GM18909 (cell line): ENCODE measurements around the gene OPRL1.

Source experiments
- ATAC-seq: cut with Tn5 transposase; IDR thresholded peaks from one replicate; pipeline ENCODE4 v1.9.1; 2021; ENCODE audit warnings: mild to moderate bottlenecking; ENCODE audit not compliant: unreplicated experiment, poor library complexity

The OPRL1 gene

DNA sequence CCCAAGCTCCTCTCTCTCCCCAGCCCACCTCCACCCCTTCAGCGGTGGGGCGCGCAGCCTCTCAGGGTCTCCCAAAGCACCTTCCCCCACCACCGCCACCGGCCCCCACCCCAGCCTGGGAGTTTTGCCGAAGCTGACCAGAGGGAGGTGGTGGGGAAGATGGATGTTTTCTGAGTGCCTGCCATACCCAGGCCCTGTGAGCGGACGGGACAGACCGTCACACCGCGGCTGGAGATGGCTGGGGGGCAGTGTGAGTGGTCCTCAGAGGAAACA lies 38.2 kb upstream of the OPRL1 start:
- no peak for ATAC-seq

DNA sequence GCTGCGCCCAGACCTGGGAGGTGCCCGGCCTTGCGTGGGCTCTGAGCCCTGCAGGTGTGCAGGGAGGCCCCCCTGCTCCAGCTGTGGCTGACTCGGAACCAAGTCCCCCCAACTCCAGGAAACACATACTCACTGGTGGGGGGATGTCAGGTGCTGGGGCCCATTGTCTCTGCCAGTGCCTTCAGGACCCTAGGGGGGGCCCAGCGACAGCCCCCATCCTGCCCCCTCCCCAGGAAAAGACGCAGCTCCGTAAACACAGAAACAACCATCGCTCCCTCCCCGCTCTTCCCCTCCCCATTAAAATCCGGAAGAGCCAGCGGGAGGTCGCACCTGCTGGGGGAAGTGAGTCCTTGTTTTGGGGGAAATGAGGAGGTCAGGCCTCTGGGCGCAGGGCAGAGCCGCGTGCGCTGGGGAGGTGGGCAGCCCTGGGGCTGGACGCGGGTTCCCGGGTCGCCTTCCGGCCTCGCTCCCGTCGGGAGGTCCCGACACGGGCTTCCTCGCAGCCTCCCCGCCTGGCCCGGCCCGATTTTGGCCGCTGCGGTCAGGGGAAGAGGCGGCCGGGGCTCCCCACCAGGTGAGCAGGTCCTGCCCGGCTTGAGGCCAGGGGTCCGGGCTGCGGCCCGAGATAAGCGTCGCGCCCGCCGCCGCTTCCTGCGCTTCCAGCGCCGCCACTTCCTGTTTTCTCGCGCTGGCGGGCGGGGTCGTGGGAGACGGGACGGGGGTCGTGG lies 37.7 kb upstream of the OPRL1 start:
- ATAC-seq: no peak

DNA sequence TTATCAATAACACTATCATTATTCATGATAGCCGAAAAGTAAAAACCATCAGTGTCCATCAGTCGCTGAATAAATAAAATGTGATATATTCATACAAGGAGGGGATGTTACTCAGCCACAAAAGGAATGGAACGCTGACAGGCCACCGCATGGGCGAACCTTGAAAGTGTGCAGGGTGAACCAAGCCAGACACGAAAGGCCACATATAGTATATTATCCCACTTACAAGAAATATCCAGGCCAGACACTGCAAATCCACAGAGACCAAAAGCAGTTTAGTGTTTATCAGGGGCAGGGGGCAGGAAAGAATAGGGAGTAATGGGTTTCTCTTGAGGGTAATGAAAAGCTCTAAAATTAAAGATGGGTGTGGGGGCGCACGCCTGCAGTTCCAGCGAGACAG lies 36.1 kb upstream of the OPRL1 start:
- no peak for ATAC-seq

DNA sequence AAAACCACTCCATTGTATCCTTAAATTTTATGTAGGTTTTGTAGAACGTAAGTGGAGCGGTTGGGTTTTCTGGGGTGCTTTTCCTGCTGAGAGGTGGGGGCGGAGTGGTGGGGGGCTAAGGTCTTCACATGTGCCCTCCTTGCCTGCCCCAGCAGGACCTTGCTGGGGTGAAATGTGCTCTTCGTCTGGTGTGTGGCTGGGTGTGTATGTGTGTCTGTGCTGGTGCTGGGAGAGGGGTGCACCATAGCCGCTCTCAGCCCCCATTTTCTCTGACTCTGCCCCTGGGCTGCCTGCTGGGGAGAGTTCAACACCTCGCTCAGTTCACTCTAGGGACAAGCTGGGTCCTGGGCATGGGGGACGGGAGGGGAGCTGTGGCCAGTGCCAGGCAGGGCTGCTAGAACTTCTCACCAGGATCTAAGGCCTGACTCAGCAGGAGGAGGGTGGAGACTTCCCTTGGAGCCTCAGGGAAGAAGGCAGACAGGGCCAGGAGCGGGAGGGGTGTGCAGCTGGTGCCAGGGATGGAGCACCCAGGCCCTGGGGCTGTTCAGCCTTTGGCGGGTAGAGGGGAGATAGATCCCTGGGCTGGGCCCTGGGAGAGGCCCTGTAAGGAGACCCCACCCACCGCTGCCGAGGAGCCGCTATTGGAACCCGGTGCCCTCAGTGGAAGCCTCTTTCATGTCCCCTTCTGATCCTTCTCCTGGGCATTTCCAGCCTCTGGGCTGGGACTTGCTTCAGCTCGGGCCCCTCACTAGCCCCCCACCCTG lies 35.2 kb upstream of the OPRL1 start:
- no peak for ATAC-seq

DNA sequence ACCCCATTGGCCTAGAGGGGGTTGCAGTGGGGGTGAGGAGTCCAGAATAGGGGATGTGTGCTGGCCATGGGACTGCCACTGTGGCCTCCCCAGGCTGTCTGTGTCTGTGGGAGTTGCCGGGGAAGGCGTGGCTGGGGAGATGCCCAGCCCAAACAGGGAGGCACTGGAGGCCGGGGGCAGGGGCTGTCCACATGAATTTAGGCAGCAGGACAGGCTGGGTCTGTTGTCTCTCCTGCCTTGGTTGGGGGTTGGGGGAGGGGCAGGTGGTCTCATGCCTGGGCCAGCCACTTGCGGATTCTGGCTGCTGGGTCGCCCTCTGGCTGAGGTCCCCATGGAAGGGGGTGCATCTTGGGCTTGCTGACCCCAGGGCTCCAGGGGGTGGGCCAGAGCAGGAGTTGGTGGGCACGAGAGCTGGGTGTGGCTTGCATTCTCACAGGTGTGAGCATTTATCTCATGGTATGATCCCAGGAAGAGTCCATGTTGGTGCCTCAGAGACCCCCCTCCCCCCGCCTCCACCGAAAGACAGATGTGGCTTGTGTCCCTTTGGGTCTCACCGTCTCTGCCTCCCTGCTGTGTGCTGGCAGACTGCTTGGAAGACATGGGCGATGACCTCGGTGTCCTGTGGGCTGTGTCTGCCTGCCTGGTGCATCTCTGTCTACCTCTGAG lies 34.4 kb upstream of the OPRL1 start:
- no peak for ATAC-seq

DNA sequence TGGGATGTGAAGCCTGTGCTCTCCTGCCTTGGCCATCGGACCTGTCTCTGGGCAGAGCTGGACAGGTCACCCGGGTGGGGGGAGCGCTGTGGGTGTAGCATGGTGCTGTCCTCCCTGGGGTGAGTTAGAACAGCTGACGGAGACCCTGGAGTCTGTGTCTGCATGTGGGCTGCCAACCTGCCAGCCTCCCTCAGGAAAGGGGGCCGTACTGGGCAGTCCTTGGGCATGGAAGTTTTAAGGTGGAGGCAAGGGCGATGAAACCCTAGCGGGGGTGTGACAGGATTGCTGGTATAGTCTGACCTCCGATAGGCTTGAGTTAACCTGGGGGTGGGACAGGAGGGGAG lies 32.9 kb upstream of the OPRL1 start:
- ATAC-seq: no peak

DNA sequence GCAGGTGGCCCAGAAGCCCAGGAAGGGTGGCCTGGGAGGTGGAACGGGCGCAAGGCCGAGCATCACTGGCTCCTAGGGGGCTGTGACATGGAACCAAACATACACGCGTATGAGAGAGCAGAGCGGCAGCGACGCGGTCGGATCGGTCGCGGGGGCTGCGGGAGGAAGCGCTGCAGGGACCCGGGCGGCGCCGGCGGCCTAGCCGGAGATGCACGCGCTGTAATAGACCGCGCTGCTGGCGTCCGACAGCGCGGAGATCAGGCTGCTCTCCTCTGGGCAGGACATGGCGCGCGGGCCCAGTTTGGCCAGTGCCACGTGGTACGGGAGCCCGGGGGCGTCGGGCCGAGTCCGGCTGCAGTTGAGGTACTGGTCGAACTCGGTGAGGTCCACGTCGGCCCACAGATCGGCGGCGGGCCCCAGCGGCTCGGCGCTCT lies 31.9 kb upstream of the OPRL1 start:
- no peak for ATAC-seq

DNA sequence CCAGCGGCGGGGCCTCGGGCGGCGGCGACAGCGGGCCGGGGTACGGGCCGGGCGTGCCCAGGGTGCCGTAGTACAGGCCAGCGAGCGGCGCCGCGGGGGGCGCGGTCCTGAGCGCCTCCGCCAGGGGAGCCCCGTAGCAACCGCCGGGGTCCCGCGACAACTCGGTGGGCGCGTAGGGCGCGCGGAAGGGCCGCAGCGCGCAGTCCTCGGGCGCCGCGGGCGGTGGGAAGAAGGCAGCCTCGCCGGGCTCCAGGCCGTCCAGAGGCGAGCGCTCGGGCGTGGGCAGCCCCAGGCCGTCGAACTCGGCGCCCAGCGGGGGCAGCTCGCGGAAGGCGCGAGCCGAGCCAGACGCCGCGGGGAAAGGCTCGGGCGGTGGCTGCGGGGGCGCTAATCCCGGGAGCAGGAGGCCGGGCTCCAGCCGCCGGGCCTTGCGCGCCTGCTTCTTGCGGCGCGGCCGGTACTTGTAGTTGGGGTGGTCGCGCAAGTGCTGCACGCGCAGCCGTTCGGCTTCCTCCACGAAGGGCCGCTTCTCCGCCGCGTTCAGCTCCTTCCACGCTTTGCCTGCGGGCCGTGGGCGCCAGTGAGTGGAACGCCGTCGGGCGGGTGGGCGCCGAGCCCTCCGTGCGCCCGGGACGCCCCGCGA lies 31.4 kb upstream of the OPRL1 start:
- no peak for ATAC-seq

DNA sequence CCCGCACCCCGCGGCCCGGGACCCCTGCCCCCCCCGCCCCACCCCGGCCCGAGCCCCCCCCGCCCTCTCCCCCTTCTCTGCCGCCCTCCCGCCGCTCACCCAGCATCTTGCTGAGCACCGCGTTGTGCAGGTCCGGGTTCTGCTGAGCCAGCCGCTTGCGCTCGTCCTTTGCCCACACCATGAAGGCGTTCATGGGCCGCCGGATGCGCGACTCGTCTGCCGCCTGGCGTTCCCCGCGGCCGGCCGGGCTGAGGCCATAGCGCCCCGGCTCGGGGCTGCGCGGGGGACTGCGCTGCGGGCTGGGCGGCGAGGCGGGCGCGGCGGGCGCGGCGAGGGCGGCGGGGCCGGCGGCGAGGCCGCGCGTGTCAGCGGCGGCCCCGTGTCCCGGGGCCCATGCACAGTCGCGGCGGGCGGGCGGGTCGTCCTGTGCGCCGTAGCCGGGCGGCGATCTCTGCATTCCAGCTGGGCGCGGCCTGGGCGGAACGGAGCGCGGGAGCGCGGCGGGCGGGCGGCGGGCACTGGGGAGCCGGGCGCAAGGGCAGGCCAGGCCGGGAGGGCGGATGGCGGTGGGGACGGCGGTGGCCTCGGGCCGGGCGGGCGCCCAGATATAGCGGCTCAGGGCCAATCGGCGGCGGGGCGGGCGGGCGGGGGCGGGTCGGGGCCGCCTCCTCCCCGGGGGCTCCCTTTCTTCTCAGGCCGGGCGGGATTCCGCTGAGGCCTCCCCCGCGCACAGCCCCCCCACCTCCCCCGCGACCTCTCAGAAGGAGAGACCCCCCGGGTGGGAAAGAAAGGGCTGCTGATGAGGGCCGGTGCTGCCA lies 30.6 kb upstream of the OPRL1 start, which contains the start of gene SOX18:
Gene SOX18, minus strand, starts transcription at position 580 of the 818 bp plus-strand sequence. Its CDS starts 123 bp downstream, at position 457.
- no peak for ATAC-seq

DNA sequence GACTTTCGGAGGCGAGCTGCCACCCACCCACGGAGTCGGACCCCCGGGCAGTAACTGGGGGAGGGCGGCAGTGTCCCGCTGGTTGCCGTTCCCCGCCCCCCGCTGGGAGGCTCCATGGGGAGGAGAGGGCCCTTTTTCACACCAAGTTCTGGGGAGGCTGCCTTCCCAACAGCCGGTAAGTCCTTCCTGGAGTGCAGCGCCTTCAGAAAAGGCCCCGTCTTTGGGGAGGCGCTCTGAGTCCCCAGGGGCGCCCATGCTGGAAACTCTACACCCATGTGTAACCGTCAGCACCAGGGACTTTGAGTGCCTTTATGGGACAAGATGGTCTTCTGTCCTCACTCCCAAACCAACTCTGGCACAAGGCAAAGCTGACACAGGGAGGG lies 30.0 kb upstream of the OPRL1 start:
- no peak for ATAC-seq

DNA sequence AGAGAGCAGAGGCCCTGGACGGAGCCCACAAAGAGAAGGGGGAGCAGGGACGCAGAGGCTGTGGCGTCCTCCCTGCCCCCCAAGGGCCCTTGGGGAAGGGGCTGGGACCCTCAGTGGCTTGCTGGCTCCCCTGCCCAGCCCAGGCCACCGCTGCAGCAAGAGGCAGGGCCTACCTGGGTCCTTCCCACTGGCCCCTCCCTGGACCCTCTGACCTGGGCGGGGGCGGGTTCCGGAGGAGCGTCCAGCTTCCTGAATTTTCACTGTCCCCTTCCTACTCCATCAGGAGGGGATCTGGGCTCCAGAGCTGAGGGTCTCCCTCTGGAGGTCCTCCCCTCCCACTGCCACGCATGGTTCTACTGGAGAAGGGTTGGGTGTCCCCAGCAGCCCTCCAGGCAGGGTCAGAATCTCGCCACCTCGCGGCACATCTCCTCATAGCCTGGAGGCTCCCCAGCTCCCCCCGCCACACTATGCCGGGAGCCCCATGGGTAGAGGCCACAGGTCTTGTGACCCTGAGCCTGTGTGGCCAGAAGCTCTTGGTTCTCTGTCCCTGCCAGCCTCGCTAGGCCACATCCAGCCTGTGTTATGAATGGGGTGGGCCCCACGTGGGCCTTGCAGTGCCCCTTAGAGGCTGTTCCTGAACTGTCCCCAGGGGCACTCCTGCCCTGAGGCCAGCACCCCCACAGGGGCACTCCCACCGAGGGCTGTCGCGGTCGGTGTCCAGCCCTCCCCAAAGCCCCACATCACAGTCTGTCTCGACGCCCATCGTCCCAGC lies 29.4 kb upstream of the OPRL1 start:
- ATAC-seq: no peak

DNA sequence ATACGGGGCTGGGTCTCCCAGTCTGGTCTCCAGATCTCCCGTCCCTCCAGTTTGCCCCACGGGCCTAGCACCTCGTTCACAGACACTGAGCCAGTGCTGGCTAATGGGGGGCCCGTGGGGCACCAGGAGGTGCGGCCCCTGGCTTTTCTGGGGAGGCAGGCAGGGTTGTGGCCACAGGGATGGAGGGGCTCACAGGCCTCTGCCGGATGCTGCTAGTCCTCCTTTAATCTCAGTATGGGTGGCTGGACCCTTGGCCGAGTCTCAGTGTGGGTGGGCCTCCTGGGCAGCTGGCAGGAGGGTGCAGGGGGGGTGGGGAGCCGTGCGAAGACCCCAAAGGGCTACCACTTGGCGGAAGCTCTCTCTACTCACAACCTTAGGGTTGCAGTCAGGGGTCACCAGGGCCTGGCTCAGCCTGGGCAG lies 28.8 kb upstream of the OPRL1 start:
- ATAC-seq: no peak

DNA sequence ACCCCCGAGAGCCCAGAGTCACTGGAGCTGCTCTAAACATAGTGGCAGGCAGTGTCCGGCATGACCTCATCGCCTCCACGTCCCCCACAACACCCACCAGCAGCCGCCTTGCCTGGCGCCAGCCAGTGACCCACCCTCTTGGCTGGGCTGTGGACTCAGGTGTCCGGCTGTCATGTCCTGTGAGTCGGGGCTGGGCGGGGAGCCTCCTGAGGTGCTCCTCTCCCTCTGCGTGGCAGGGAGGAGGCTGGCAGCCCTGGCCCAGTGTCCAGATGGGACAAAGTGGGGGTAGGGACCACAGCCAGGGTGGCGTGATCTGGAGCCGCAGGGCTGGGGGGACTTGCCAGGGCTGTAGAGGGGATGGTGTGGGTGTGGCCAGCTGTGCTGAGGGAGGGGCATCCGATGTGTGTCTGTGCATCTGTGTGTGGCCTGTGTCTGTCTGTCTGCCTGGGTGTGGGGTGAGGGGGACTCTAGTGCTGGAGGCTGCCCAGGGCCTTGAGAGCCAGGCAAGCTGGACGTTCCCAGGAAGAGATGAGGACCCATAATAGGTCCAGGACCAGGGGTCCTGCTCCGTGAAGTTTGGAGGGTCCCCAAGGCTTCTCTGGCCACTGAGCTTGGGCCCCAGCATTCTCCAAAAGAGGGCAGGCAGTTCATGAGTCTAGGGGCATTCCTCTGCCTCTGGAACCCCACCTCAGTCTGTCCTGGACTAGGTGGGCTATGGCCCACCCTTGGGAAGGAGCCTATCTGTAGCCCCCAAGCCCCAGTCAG lies 28.1 kb upstream of the OPRL1 start:
- ATAC-seq: no peak

DNA sequence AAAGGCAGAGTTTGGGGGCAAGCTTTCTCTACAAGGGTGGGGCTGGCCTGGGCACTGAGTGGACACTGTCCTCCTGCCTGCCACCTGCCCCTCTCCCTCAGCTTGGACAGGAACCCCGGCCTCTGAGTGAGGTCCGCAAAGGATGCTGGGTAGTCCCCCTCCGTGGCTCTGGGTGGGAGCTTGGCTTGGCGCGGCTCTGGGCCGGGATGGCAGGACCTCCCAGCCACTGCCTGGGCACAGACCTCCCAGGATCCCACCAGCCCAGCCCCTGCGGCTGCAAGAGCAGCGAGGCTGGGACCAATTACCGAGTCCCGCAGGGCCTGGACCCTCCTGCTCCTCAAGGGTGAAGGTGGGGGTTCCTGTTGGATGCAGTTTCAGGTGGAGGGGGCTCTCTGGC lies 27.6 kb upstream of the OPRL1 start:
- no peak for ATAC-seq

DNA sequence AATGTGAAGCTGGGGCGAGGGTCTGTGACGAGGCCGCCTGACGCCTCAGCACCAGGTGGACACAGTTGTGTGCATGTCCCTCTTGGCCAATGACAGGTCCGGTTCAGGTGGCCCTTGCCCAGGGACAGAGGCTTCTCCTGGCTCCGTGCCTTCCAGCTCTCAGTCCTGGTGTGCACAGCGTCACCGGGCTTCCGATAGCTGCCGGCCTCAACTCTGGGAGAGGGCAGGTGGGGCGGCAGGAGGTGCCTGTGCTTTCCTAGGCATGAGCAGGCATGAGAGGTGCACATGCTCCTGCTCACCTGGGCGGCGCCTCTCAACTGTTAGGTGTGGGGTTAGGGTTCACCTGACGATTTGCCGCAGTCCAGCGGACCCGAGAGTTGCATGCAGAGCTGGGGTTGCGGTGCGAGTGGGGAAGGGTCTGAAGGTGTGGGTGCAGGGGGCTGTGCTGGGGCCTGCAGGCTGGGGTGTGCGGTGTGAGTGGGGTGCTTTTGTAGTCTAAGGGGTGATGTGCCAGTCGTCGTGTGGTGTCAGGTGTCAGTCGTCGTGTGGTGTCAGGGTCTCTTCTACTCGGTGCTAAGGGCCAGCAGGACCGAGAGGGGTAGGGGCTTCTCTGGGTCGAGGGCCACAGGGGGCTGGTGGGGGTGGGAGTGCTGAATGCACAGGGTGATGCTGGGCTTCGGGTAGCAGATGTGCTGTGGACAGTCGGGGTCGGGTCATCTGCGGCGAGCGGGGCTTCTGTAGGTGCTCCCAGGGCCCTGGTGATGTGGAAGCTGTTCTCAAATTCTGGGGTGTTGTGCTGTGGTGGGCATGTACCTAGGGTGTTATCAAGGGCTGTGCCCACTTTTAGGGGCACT lies 26.7 kb upstream of the OPRL1 start:
- no peak for ATAC-seq

DNA sequence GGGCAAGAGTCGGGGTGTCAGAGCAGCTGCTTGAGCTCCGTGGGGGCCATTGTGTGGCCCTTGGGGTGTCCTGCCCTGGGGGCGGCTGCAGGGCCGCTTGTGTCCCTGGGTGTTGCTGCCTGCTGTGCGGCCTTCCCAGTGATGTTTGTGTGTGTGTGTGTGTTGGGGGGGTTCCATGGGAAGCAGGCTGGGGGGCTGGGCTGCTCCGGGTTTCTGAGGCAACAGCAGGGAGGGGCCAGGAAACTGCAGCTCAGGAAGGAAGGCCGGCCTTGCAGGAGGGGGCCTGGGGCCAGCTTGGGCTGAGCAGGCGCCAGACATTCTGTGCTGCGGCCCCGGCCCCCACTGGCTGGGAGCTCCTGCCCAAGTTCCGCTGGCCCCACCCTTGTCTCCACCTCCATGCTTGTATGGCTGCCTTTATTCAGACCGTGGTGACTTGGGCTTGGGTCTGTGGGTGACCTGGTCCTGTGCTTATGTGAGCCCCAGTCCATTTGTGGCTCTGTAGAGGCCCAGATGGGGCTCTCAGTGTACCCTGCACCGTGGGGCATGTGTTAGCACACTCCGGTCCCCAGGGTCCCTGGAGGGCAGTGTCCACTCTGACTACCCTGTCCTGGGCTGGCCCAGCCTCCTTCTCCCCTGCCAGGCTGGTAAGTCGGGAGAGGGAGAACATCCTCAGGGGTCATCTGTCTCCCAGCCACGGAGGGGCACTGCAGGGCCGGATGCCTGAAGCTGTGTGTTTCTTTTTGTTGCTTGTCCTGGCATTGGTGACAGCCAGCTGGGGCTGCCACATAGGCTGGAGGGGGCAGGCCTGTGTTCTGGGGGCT lies 25.8 kb upstream of the OPRL1 start:
- ATAC-seq: no peak

DNA sequence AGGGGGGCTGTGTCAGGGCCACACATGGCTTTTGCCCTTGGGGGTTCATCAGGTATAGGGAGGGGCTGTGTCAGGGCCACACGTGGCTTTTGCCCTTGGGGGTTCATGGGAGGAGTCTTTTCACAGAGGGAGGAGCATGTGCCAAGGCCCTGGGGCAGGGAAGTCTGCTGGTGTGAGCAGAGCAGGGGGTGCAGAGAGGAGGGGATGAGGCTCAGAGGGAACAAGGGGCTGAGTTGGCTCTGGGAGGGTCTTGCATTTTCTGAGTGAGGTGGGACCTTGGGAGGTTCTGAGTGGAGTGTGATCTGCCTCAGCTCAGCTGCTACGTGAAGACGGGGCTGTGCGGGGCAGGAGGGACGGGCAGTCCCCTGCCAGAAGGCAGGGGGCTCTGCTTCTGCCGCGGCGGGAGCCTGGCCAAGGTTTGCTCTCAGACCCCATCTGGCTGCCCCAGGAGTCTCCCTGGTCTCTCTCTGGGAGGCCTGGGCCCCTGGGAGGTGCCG lies 24.4 kb upstream of the OPRL1 start:
- ATAC-seq: no peak
